ENCODE data around the gene UNC5A.

The UNC5A gene

GRCh38 chr5:176845392-176845713 lies 35.0 kb downstream of the UNC5A start:
- TF ChIP-seq SIN3A (IDR thresholded peaks at IDR 0.05; ENCODE audit: borderline replicate concordance, insufficient read depth, low read length) (no peak), POLR2AphosphoS5 (IDR thresholded peaks at IDR 0.05; ENCODE audit: low read depth, low read length) (no peak), FOXP2 (optimal IDR thresholded peaks at IDR 0.05; ENCODE audit: borderline replicate concordance, extremely low read depth, extremely low read length, insufficient read depth) (no peak), REST (IDR thresholded peaks at IDR 0.05; ENCODE audit: insufficient read depth in 1 of 2, low read depth in 2 of 2, low read length in 2 of 2) (no peak), TAF1 (IDR thresholded peaks at IDR 0.05; ENCODE audit: borderline replicate concordance, insufficient read depth, low read length) (no peak)

GRCh38 chr5:176846335-176847140 lies 36.2 kb downstream of the UNC5A start:
- TF ChIP-seq TAF1 (IDR thresholded peaks at IDR 0.05; ENCODE audit: borderline replicate concordance, insufficient read depth, low read length) (no peak), SIN3A (IDR thresholded peaks at IDR 0.05; ENCODE audit: borderline replicate concordance, insufficient read depth, low read length) (no peak), FOXP2 (optimal IDR thresholded peaks at IDR 0.05; ENCODE audit: borderline replicate concordance, extremely low read depth, extremely low read length, insufficient read depth) (no peak), POLR2AphosphoS5 (IDR thresholded peaks at IDR 0.05; ENCODE audit: low read depth, low read length) (no peak), REST (IDR thresholded peaks at IDR 0.05; ENCODE audit: insufficient read depth in 1 of 2, low read depth in 2 of 2, low read length in 2 of 2) (no peak)

GRCh38 chr5:176847148-176847547 lies 36.8 kb downstream of the UNC5A start:
- TF ChIP-seq FOXP2 (optimal IDR thresholded peaks at IDR 0.05; ENCODE audit: borderline replicate concordance, extremely low read depth, extremely low read length, insufficient read depth): no peak
- TF ChIP-seq REST (IDR thresholded peaks at IDR 0.05; ENCODE audit: insufficient read depth in 1 of 2, low read depth in 2 of 2, low read length in 2 of 2): no peak
- no peak for TF ChIP-seq POLR2AphosphoS5 (IDR thresholded peaks at IDR 0.05; ENCODE audit: low read depth, low read length)
- no peak for TF ChIP-seq SIN3A (IDR thresholded peaks at IDR 0.05; ENCODE audit: borderline replicate concordance, insufficient read depth, low read length)
- no peak for TF ChIP-seq TAF1 (IDR thresholded peaks at IDR 0.05; ENCODE audit: borderline replicate concordance, insufficient read depth, low read length)

- TF ChIP-seq TAF1 (IDR thresholded peaks at IDR 0.05; ENCODE audit: borderline replicate concordance, insufficient read depth, low read length) (no peak), SIN3A (IDR thresholded peaks at IDR 0.05; ENCODE audit: borderline replicate concordance, insufficient read depth, low read length) (no peak), REST (IDR thresholded peaks at IDR 0.05; ENCODE audit: insufficient read depth in 1 of 2, low read depth in 2 of 2, low read length in 2 of 2) (no peak), POLR2AphosphoS5 (IDR thresholded peaks at IDR 0.05; ENCODE audit: low read depth, low read length) (no peak), FOXP2 (optimal IDR thresholded peaks at IDR 0.05; ENCODE audit: borderline replicate concordance, extremely low read depth, extremely low read length, insufficient read depth) (no peak)
These were observed 37.4 kb downstream of the UNC5A start for GRCh38 chr5:176847726-176848290.

All from PFSK-1 (cell line).